Activated naive CD8-positive, alpha-beta T cell (primary cell): ENCODE data around the gene NDST1.

Experiments
- H3K27ac Mint-ChIP-seq: one replicate; pipeline ENCODE4 v1.8.0; 2021; ENCODE audit warnings: mixed read lengths
- H3K27me3 Mint-ChIP-seq: one replicate; pipeline ENCODE4 v1.8.0; 2021; ENCODE audit warnings: mixed read lengths
- H3K36me3 Mint-ChIP-seq: one replicate; pipeline ENCODE4 v1.8.0; 2021; ENCODE audit warnings: mixed read lengths
- H3K4me1 Mint-ChIP-seq: one replicate; pipeline ENCODE4 v1.8.0; 2021; ENCODE audit warnings: low read depth, mixed read lengths
- H3K4me3 Mint-ChIP-seq: one replicate; pipeline ENCODE4 v1.8.0; 2021; ENCODE audit warnings: mild to moderate bottlenecking, mixed read lengths
- H3K9me3 Mint-ChIP-seq: one replicate; pipeline ENCODE4 v1.8.0; 2021; ENCODE audit warnings: low read depth, mixed read lengths

The NDST1 gene

DNA sequence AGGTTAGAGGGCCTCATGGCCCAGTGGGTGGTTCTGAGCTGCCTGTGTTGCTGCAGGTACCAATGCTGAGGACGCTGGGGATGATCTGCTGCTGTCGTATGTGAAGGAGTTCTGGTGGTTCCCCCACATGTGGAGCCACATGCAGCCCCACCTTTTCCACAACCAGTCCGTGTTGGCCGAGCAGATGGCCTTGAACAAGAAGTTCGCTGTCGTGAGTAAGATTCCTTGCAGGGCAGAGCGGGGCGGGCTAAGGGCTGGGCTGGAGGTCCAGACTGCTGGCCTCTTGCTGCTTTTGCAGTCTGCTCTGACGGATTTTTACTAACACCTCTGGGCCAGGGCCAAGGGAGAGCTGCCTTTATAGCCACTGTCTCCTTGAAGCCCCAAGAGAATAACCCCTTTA is 26.9 kb downstream of the NDST1 start:
- Mint-ChIP-seq H3K27me3 (no peaks in the 10 kb centered on the region), H3K27ac (no peak overlapping the region), H3K4me3 (no peak overlapping the region), H3K9me3 (peaks cover 4% of the 10 kb centered on the region), H3K4me1 (no peaks in the 10 kb centered on the region), H3K36me3 (peaks cover 5% of the 10 kb centered on the region)

GRCh38 chr5:150535611-150536010 is 27.7 kb downstream of the NDST1 start:
- Mint-ChIP-seq H3K36me3 (peaks cover 5% of the 10 kb centered on the region), H3K4me3 (no peak overlapping the region), H3K27ac (no peak overlapping the region), H3K9me3 (peaks cover 4% of the 10 kb centered on the region), H3K4me1 (no peaks in the 10 kb centered on the region), H3K27me3 (no peaks in the 10 kb centered on the region)

DNA sequence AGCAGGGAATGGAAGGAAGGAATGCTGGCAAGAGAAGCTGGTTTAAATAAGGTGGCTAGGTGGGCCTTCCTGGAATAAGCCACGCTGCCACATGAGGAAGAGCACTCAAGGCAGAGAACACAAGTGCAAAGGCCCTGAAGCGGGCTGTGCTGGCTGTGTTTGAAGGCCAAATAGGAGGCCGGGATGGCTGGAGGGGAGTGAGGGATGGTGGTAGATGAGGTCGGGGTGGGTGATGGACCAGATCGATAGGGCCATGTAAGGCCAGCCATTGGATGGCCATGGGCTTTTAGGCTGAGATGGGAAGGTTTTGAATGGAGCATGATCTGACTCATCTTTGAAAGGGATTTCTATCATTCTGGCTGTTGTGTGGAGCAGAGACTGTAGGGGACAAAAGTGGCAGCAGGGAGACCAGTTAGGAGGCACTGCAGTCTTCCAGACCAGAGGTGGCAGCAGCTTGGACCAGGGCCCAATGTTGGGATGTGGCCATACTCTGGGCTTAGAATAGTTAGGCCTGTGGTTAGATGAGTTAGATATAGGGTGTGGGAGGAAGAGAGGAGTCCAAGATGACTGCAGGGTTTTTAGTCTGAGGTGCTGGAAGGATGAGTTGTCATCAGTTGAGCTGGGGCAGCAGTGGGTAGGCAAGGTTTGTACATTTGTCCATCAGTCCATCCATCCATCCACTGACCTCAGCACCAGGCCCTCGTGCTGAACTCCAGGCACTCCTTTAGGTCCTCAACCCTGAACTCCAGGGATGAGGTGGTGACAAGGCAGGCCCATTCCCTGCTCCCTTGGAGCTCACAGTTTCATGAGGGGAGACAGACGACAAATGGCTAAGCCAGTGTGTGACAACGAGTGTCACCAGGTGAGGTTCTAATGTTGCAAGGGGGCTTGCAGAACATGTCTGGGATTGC is 30.3 kb downstream of the NDST1 start:
- H3K4me3 Mint-ChIP-seq = no peak overlapping the region
- H3K36me3 Mint-ChIP-seq = peaks cover 5% of the 10 kb centered on the region
- no peak overlapping the region for H3K27ac Mint-ChIP-seq
- H3K27me3 Mint-ChIP-seq = no peaks in the 10 kb centered on the region
- H3K4me1 Mint-ChIP-seq = no peaks in the 10 kb centered on the region
- H3K9me3 Mint-ChIP-seq = peaks cover 4% of the 10 kb centered on the region

GRCh38 chr5:150539206-150539605 is 31.3 kb downstream of the NDST1 start:
- peaks cover 5% of the 10 kb centered on the region for H3K36me3 Mint-ChIP-seq
- no peak overlapping the region for H3K4me3 Mint-ChIP-seq
- no peak overlapping the region for H3K27ac Mint-ChIP-seq
- H3K9me3 Mint-ChIP-seq = peaks cover 4% of the 10 kb centered on the region
- H3K27me3 Mint-ChIP-seq = no peaks in the 10 kb centered on the region
- H3K4me1 Mint-ChIP-seq = no peaks in the 10 kb centered on the region

DNA sequence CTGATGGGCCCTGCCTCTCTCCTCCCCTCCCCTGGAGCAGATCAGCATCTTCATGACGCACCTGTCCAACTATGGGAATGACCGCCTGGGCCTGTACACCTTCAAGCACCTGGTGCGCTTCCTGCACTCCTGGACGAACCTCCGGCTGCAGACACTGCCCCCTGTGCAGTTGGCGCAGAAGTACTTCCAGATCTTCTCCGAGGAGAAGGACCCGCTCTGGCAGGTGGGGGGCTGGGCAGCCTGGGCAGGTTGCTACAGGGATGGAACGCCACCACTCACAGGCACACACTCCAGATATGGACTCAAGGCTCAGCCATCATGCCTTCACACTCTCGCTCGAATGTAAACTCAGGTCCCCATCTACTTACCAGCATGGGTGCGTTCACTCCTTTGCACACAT is 32.1 kb downstream of the NDST1 start:
- no peaks in the 10 kb centered on the region for H3K27me3 Mint-ChIP-seq
- peaks cover 3% of the 10 kb centered on the region for H3K36me3 Mint-ChIP-seq
- peaks cover 4% of the 10 kb centered on the region for H3K9me3 Mint-ChIP-seq
- H3K4me1 Mint-ChIP-seq = no peaks in the 10 kb centered on the region
- H3K4me3 Mint-ChIP-seq = no peak overlapping the region
- no peak overlapping the region for H3K27ac Mint-ChIP-seq

GRCh38 chr5:150540615-150541396 is 32.9 kb downstream of the NDST1 start:
- H3K4me3 Mint-ChIP-seq = no peak overlapping the region
- H3K9me3 Mint-ChIP-seq = peaks cover 4% of the 10 kb centered on the region
- no peaks in the 10 kb centered on the region for H3K4me1 Mint-ChIP-seq
- H3K36me3 Mint-ChIP-seq = peaks cover 3% of the 10 kb centered on the region
- H3K27ac Mint-ChIP-seq = no peak overlapping the region
- no peaks in the 10 kb centered on the region for H3K27me3 Mint-ChIP-seq

DNA sequence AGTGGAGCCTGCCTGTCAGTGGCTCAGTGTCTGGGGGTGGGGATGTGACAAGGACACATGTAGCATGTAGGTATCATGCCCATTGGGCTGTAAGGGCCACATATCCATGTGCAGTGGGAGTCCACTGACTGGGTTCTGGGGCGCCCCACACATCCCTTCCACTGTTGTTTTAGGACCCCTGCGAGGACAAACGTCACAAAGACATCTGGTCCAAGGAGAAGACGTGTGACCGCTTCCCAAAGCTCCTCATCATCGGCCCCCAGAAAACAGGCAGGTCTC is 33.4 kb downstream of the NDST1 start:
- Mint-ChIP-seq H3K27me3 (no peaks in the 10 kb centered on the region), H3K27ac (no peak overlapping the region), H3K36me3 (peaks cover 3% of the 10 kb centered on the region), H3K4me3 (no peak overlapping the region), H3K9me3 (peaks cover 4% of the 10 kb centered on the region), H3K4me1 (no peaks in the 10 kb centered on the region)

DNA sequence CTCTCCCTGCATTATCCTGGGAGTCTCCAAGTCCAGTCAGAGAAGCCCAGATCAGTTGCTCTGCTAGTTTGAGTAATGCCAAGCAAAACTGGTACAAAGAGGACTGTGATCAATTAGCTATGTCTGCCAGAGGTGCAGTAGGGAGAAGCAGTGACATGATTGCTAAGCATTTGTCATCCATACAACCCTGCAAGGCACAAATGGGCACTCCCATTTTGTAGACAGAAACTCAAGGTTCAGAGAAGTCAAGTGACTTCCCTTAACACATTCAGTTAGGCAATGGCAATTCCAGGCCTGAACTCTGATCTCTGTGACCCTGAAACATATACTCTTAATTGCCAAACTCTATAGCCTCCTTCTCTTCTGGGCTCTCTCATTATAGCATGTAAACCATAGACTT is 34.0 kb downstream of the NDST1 start:
- H3K4me1 Mint-ChIP-seq = no peaks in the 10 kb centered on the region
- peaks cover 3% of the 10 kb centered on the region for H3K36me3 Mint-ChIP-seq
- H3K27ac Mint-ChIP-seq = no peak overlapping the region
- H3K9me3 Mint-ChIP-seq = peaks cover 4% of the 10 kb centered on the region
- H3K27me3 Mint-ChIP-seq = no peaks in the 10 kb centered on the region
- H3K4me3 Mint-ChIP-seq = no peak overlapping the region

GRCh38 chr5:150542933-150543445 is 35.1 kb downstream of the NDST1 start:
- H3K36me3 Mint-ChIP-seq = no peaks in the 10 kb centered on the region
- H3K27ac Mint-ChIP-seq = no peak overlapping the region
- H3K4me1 Mint-ChIP-seq = no peaks in the 10 kb centered on the region
- no peaks in the 10 kb centered on the region for H3K27me3 Mint-ChIP-seq
- no peaks in the 10 kb centered on the region for H3K9me3 Mint-ChIP-seq
- no peak overlapping the region for H3K4me3 Mint-ChIP-seq

DNA sequence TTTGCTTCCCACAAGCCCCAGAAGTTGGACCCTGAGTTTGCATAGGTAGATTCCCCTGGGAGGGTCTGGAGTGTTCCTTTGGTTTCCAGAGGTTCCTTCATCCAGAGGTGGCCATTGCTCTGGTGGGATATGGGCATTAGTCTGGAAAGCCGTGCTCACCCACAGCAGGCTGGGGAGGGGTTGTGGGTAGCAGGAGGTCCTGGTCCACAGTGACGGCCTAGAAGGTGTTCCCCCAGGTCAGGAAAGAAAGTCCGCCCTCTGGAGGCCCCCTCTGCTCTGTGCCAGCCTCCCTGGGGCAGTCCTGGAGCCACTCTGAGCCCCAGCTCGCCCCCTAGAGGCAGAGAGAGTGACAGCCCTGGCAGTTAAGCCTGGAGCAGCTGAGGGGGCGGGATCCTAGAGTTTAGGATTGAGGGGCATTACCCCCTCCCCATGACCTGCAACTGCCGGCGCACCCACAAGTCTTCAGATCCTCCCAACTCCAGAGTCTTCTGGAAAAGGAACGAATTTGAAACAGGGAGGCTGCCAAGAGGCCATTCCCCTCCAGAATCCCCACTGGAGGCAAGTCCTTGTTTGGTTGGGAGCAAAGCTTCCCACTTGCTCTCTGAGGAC is 36.8 kb downstream of the NDST1 start:
- H3K9me3 Mint-ChIP-seq = no peaks in the 10 kb centered on the region
- no peak overlapping the region for H3K27ac Mint-ChIP-seq
- no peaks in the 10 kb centered on the region for H3K27me3 Mint-ChIP-seq
- no peak overlapping the region for H3K4me3 Mint-ChIP-seq
- H3K4me1 Mint-ChIP-seq = no peaks in the 10 kb centered on the region
- no peaks in the 10 kb centered on the region for H3K36me3 Mint-ChIP-seq

- H3K27ac Mint-ChIP-seq = no peak overlapping the region
- no peak overlapping the region for H3K4me3 Mint-ChIP-seq
- no peaks in the 10 kb centered on the region for H3K9me3 Mint-ChIP-seq
- H3K27me3 Mint-ChIP-seq = no peaks in the 10 kb centered on the region
- H3K36me3 Mint-ChIP-seq = no peaks in the 10 kb centered on the region
- no peaks in the 10 kb centered on the region for H3K4me1 Mint-ChIP-seq
Measured at GRCh38 chr5:150545246-150545645, 37.3 kb downstream of the NDST1 start.

DNA sequence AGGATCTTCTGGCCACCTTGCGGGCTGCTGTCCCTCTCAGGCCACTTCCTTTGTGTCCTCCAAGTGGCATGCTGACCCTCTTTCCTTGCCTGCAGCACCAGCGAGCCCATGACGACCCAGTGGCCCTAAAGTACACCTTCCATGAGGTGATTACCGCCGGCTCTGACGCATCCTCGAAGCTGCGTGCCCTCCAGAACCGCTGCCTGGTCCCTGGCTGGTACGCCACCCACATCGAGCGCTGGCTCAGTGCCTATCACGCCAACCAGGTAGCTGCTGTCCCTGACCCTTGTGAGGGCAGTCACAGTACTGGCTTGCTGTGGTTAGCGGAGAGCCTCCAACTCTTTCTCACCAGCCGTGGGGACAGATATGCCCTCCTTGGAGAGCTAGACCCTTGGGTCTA is 40.2 kb downstream of the NDST1 start:
- no peak overlapping the region for H3K4me3 Mint-ChIP-seq
- no peak overlapping the region for H3K27ac Mint-ChIP-seq
- H3K36me3 Mint-ChIP-seq = no peaks in the 10 kb centered on the region
- H3K4me1 Mint-ChIP-seq = no peaks in the 10 kb centered on the region
- H3K27me3 Mint-ChIP-seq = no peaks in the 10 kb centered on the region
- H3K9me3 Mint-ChIP-seq = no peaks in the 10 kb centered on the region

- Mint-ChIP-seq H3K9me3 (no peaks in the 10 kb centered on the region), H3K27me3 (no peaks in the 10 kb centered on the region), H3K4me3 (no peak overlapping the region), H3K36me3 (no peaks in the 10 kb centered on the region), H3K4me1 (no peaks in the 10 kb centered on the region), H3K27ac (no peak overlapping the region)
Measured at GRCh38 chr5:150549735-150550134, 41.8 kb downstream of the NDST1 start.

DNA sequence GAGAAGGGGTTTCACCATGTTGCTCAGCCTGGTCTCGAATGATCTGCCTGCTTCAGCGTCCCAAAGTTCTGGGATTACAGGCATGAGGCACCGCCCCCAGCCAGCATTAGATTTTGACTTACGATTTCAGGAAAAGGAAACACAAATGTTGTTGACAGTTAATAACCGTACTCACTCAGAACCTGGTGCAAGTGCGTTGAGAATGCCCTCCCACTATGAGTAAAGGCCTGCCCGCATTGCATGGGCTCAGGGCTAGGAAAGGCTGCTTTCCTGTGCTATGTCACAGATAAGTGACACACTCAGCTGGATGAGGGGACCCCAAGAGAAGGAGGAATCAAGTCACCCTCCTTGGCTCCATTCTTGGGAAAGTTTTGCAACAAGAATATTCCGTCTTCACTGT is 42.4 kb downstream of the NDST1 start:
- no peaks in the 10 kb centered on the region for H3K27me3 Mint-ChIP-seq
- no peak overlapping the region for H3K4me3 Mint-ChIP-seq
- no peaks in the 10 kb centered on the region for H3K36me3 Mint-ChIP-seq
- H3K27ac Mint-ChIP-seq = no peak overlapping the region
- no peaks in the 10 kb centered on the region for H3K4me1 Mint-ChIP-seq
- no peaks in the 10 kb centered on the region for H3K9me3 Mint-ChIP-seq

DNA sequence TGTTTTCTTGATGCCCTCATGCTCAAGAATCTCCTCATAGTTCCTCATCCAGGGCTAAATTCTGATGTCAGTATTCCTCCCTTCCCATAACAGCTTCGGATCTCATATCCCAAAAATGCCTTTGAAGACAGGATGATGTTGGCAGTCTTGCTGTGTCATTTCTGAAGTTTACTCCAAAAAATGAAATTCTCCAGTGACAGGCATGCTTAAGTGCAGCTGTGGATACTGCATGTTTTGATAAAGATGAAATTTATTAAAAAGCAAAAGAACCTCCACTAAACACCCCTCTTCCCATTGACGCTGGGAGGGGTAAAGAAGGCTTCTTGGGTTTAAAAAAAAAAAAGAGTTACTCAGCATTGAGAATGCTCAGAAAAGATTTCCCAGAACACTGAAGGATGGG is 43.1 kb downstream of the NDST1 start:
- Mint-ChIP-seq H3K9me3 (no peaks in the 10 kb centered on the region), H3K27ac (no peak overlapping the region), H3K4me1 (no peaks in the 10 kb centered on the region), H3K27me3 (no peaks in the 10 kb centered on the region), H3K36me3 (no peaks in the 10 kb centered on the region), H3K4me3 (no peak overlapping the region)
